Endothelial cell of umbilical vein (primary cell): ENCODE results near the gene COL28A1. TPM values are rescaled to one million over a fixed set of nuclear protein-coding genes. Genes with fewer than 3 reads are reported as not detected.

ENCODE experiments used
- BruUV-seq: library from RNA; stranded (reverse); fragments of 400-500 nt; replicated peaks from 2 replicates; lab custom pipeline; 2021; lab: Mats Ljungman, UMichigan
- CTCF ChIA-PET: fragments of 300-600, 350-600 bp; sonication (Branson Sonifier 250); formaldehyde crosslinking; loops from one replicate; lab custom pipeline; 2021; ENCODE audit warnings: antibody characterized with exemption, inconsistent platforms; lab: Charles Lee
- POLR2A ChIA-PET: fragments of 300-600, 350-600 bp; sonication (Branson Sonifier 250); formaldehyde crosslinking; loops from one replicate; lab custom pipeline; 2021; ENCODE audit warnings: antibody characterized with exemption, inconsistent platforms; lab: Charles Lee
- DNase-seq: peaks from one replicate; pipeline ENCODE4 v3.0.0-alpha.2; 2011; ENCODE audit warnings: low read depth, low spot score
- FAIRE-seq: peaks from 2 replicates; lab custom pipeline; 2011; peaks lifted over from hg19 to GRCh38; lab: Jason Lieb, UNC
- H2AFZ ChIP-seq: 2 replicates; pipeline ENCODE4 v1.6.0; 2012; ENCODE audit warnings: low read depth, low read length, control low read depth, inconsistent platforms
- H3K27ac ChIP-seq: 2 replicates; pipeline ENCODE4 v1.5.1; 2011; ENCODE audit warnings: low read depth, mild to moderate bottlenecking, control low read depth, low read length, moderate library complexity; ENCODE audit not compliant: insufficient read depth
- H3K27me3 ChIP-seq, 2 experiments: 2 replicates each; pipeline versions ENCODE4 v1.6.0 to v1.6.1; 2011; ENCODE audit warnings: low read length in 2 of 2, mixed read lengths in 1 of 2; ENCODE audit not compliant: control insufficient read depth in 2 of 2, insufficient read depth in 2 of 2
- H3K36me3 ChIP-seq, 2 experiments: 2 replicates in 1 of 2; 3 replicates in 1 of 2; pipeline ENCODE4 v1.5.1; 2011; ENCODE audit warnings: low read length in 2 of 2, mild to moderate bottlenecking in 1 of 2, moderate library complexity in 1 of 2; ENCODE audit not compliant: control insufficient read depth in 2 of 2, insufficient read depth in 2 of 2; ENCODE audit errors: extremely low read depth in 1 of 2
- H3K4me1 ChIP-seq: 3 replicates; pipeline ENCODE4 v1.5.1; 2011; ENCODE audit warnings: mild to moderate bottlenecking, low read length; ENCODE audit not compliant: control insufficient read depth, insufficient read depth; ENCODE audit errors: extremely low read depth
- H3K4me2 ChIP-seq: 2 replicates; pipeline ENCODE4 v1.6.1; 2011; ENCODE audit warnings: low read length, control low read depth, mixed read lengths; ENCODE audit not compliant: insufficient read depth
- H3K4me3 ChIP-seq, 3 experiments: fragments of 200-600 bp in 1 of 3; sonication (generic), shearing (Covaris generic) in 1 of 3; replicated peaks in 1 of 3; 2 replicates each; pipeline ENCODE4 v1.5.1; 2011 to 2016; ENCODE audit warnings: control low read depth in 3 of 3, low read length in 3 of 3, mild to moderate bottlenecking in 2 of 3, inconsistent platforms in 1 of 3, low read depth in 1 of 3, moderate library complexity in 1 of 3; ENCODE audit not compliant: insufficient read depth in 1 of 3
- H3K79me2 ChIP-seq: 2 replicates; pipeline ENCODE4 v1.6.0; 2012; ENCODE audit warnings: low read length, inconsistent platforms; ENCODE audit not compliant: control insufficient read depth, insufficient read depth
- H3K9ac ChIP-seq: replicated peaks from 2 replicates; pipeline ENCODE3; 2011; ENCODE audit warnings: low read length, control low read depth; ENCODE audit not compliant: insufficient read depth; ENCODE audit errors: extremely low read depth
- H3K9me1 ChIP-seq: replicated peaks from 3 replicates; pipeline ENCODE4 v1.6.0; 2011; ENCODE audit warnings: mild to moderate bottlenecking, low read length; ENCODE audit not compliant: control insufficient read depth, insufficient read depth; ENCODE audit errors: extremely low read depth
- H3K9me3 ChIP-seq: replicated peaks from 2 replicates; pipeline ENCODE4 v1.5.1; 2012; ENCODE audit warnings: low read length, inconsistent platforms; ENCODE audit not compliant: control insufficient read depth, insufficient read depth
- H4K20me1 ChIP-seq: replicated peaks from 2 replicates; pipeline ENCODE3; 2011; ENCODE audit warnings: mild to moderate bottlenecking, low read length; ENCODE audit not compliant: control insufficient read depth, insufficient read depth; ENCODE audit errors: extremely low read depth
- CTCF ChIP-seq, 2 donors: IDR thresholded peaks; 1 replicate in 1 of 2; 2 replicates in 1 of 2; pipeline ENCODE4 v1.5.1; 2011; ENCODE audit warnings: low read length in 2 of 2, mild to moderate bottlenecking in 2 of 2, moderate library complexity in 2 of 2, control low read depth in 1 of 2, inconsistent platforms in 1 of 2, low read depth in 1 of 2; ENCODE audit not compliant: insufficient read depth in 1 of 2; ENCODE audit errors: extremely low read depth in 1 of 2
- EZH2 ChIP-seq: IDR thresholded peaks from 2 replicates; pipeline ENCODE4 v1.6.1; 2012; ENCODE audit warnings: borderline replicate concordance, low read depth, mild to moderate bottlenecking, moderate library complexity, low read length, inconsistent platforms; ENCODE audit not compliant: severe bottlenecking
- FOS ChIP-seq: IDR thresholded peaks from 2 replicates; pipeline ENCODE4 v1.6.1; 2011; ENCODE audit warnings: mild to moderate bottlenecking, low read length, moderate library complexity, borderline replicate concordance; ENCODE audit not compliant: insufficient read depth
- GATA2 ChIP-seq: IDR thresholded peaks from 2 replicates; pipeline ENCODE4 v1.7.0; 2011; ENCODE audit warnings: low read depth, mild to moderate bottlenecking, moderate library complexity, mixed read lengths, low read length; ENCODE audit not compliant: insufficient read length, insufficient read depth
- JUN ChIP-seq: IDR thresholded peaks from 2 replicates; pipeline ENCODE4 v1.6.1; 2011; ENCODE audit warnings: borderline replicate concordance, low read depth; ENCODE audit not compliant: insufficient read length, insufficient read depth
- MAX ChIP-seq: IDR thresholded peaks from 2 replicates; pipeline ENCODE4 v1.6.1; 2011; ENCODE audit not compliant: insufficient read depth, insufficient read length
- MYC ChIP-seq: IDR thresholded peaks from one replicate; pipeline ENCODE4 v1.6.1; 2011; ENCODE audit warnings: mild to moderate bottlenecking, low read depth, low read length
- POLR2A ChIP-seq: IDR thresholded peaks from 2 replicates; pipeline ENCODE4 v1.6.1; 2012; ENCODE audit warnings: low read depth, mild to moderate bottlenecking, control low read depth, low read length
- POLR2AphosphoS5 ChIP-seq: IDR thresholded peaks from 2 replicates; pipeline ENCODE4 v1.6.1; 2012; ENCODE audit warnings: low read depth, mild to moderate bottlenecking, control low read depth, low read length, moderate library complexity; ENCODE audit not compliant: insufficient read depth
- dilution Hi-C: fragments of 300-500 bp; cut with MboI; formaldehyde crosslinking; loops from one replicate; pipeline ENCODE4 v1.15.0; 2019; ENCODE audit warnings: low sequenced_read_pairs; ENCODE audit not compliant: extremely low pct_ligation_motif_present
- intact Hi-C: fragments of 100-400 bp; cut with micrococcal nuclease; formaldehyde crosslinking; loops from one replicate; pipeline ENCODE4 v1.10.0; 2022
- polyA plus RNA-seq, 4 experiments: library from polyadenylated mRNA; depleted of rRNA in 3 of 4; stranded (reverse) in 3 of 4; unstranded in 1 of 4; fragments of >200 nt; gene quantifications; 2 replicates each; pipeline versions ENCODE4 v1.2.1 to v1.2.3, GENCODE V29; 2011 to 2012; ENCODE audit warnings: missing spikeins in 1 of 4
- total RNA-seq: library from RNA; stranded (reverse); gene quantifications from 2 replicates; pipeline ENCODE4 v1.2.3, GENCODE V29; 2021

The COL28A1 gene
- total and polyA plus RNA-seq, 2 donors (not counting 3 experiments of a cell fraction or from before 2014, with no cell fraction given) = not detected

DNA sequence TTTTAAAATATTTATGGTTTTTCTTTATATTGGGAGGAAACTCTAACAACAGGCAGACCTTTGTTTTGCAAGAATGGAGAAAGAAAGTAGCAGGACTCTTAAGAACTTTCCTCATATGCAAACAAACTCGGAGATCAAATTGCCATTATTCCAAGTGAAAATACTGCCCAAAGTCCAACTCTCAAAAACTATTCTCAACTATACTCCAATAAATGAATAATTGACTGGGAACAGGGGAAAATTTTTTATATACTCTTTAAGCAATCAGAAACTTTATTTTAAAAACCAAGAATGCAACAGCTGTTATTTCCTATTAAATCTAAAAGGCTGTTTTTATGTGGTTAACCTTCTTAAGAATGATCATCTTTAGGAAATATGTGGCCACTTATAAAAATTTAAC is 101.9 kb downstream of the COL28A1 start:
- Histone ChIP-seq H3K27me3 (no peaks in the 10 kb centered on the region), H3K9me1 (no peaks in the 10 kb centered on the region), H3K4me2 (no peak overlapping the region), H3K36me3 (no peaks in the 10 kb centered on the region), H2AFZ (no peak overlapping the region), H3K9ac (no peak overlapping the region), H3K4me3 (no peak overlapping the region), H3K4me1 (peaks cover 3% of the 10 kb centered on the region), H3K27ac (no peak overlapping the region), H3K9me3 (no peaks in the 10 kb centered on the region), H3K79me2 (no peaks in the 10 kb centered on the region), H4K20me1 (no peaks in the 10 kb centered on the region)
- TF ChIP-seq FOS (no peak), MYC (no peak), JUN (no peak), POLR2AphosphoS5 (no peak), EZH2 (no peak), MAX (no peak)
- ChIA-PET POLR2A (no interaction called here), CTCF (interaction anchor here (1.4 to 3.1 kb wide), 2 partner anchors 8 to 862 kb away, joined by 3 to 23 read pairs; no protein-coding TSS in a partner anchor)
- intact Hi-C loops (no loop called here), dilution Hi-C loops (no loop called here)
- BruUV-seq = no TSS peak
- no peak for FAIRE-seq
- DNase-seq = no peak

DNA sequence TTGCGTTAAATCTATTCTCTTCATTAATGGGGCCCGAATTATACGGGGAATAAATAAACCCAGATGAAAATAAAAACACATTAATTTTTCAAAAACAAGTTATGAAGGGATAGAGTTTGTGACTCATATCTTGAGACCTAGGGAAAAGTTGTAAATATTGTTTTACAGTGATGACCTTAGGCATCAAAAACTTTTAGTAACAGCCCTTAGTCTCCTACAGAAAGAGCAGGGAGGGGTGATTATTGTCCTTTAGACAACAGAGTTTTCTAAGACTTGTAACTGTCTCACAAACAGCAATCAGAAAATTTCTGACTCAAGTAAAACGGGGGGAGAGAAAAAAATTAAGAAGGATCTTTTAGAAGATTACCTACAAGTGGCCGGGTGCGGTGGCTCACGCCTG is 102.7 kb downstream of the COL28A1 start:
- FAIRE-seq = no peak
- no peak for DNase-seq
- Histone ChIP-seq H3K9ac (no peak overlapping the region), H3K79me2 (no peaks in the 10 kb centered on the region), H2AFZ (no peak overlapping the region), H4K20me1 (no peaks in the 10 kb centered on the region), H3K27ac (no peak overlapping the region), H3K9me1 (no peaks in the 10 kb centered on the region), H3K4me3 (no peak overlapping the region), H3K27me3 (no peaks in the 10 kb centered on the region), H3K36me3 (no peaks in the 10 kb centered on the region), H3K4me1 (no peaks in the 10 kb centered on the region), H3K9me3 (no peaks in the 10 kb centered on the region), H3K4me2 (no peak overlapping the region)
- CTCF ChIA-PET = interaction anchor here (1.4 kb wide), 1 partner anchor 863 kb away, joined by 3 read pairs; no protein-coding TSS in a partner anchor
- dilution Hi-C loops = no loop called here
- intact Hi-C loops = no loop called here
- TF ChIP-seq POLR2AphosphoS5 (no peak), EZH2 (no peak), GATA2 (no peak), POLR2A (no peak), CTCF (IDR thresholded peaks at IDR 0.05; ENCODE audit: extremely low read depth in 1 of 2, insufficient read depth in 1 of 2, low read depth in 1 of 2, low read length in 2 of 2) (no peak), MYC (no peak), JUN (no peak), FOS (no peak), MAX (no peak)
- POLR2A ChIA-PET = no interaction called here
- no TSS peak for BruUV-seq
